Endothelial cell of umbilical vein (primary cell): Measurements from ENCODE around the gene FUZ.

Source experiments
- CTCF ChIP-seq, 2 donors: IDR thresholded peaks; 1 replicate in 1 of 2; 2 replicates in 1 of 2; pipeline ENCODE4 v1.5.1; 2011; ENCODE audit warnings: low read length in 2 of 2, mild to moderate bottlenecking in 2 of 2, moderate library complexity in 2 of 2, control low read depth in 1 of 2, inconsistent platforms in 1 of 2, low read depth in 1 of 2; ENCODE audit not compliant: insufficient read depth in 1 of 2; ENCODE audit errors: extremely low read depth in 1 of 2
- POLR2A ChIP-seq: IDR thresholded peaks from 2 replicates; pipeline ENCODE4 v1.6.1; 2012; ENCODE audit warnings: low read depth, mild to moderate bottlenecking, control low read depth, low read length

DNA sequence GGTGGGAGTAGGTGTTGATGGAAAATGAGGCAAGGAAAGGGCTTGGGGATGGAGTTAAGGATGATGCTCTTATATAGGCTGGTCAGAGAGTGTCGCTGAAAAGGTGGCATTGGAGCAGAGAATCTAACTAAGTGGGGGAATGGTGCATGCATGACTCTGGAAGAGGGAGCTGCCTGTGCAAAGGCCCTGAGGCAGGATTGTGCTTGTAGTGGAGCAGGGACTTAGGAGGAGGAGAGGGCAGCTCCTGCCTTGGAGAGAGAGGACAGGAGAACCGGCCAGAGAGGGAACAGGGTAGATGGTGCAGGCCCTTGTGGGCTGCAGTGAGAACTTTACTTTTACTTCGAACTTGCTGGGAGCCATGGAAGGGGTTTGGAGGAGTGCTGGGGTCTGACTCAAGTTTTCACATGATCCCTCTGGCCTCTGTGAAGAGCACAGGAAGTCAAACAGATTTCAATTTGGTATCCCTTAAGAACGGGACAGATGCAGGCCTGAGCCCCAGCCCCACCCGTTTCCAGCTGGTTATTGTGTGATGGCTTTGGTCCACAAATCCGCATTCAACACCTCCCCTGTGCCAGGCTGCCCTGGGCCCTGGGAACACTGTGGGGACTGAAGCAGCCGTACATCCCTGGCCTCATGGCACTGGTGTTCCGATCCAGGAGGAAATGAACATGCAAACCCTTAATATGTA is 39.3 kb downstream of the FUZ start:
- no peak for TF ChIP-seq CTCF (IDR thresholded peaks at IDR 0.05; ENCODE audit: extremely low read depth in 1 of 2, insufficient read depth in 1 of 2, low read depth in 1 of 2, low read length in 2 of 2)
- no peak for TF ChIP-seq POLR2A
